ENCODE data around the gene RAB30. TPM values are rescaled to one million over a fixed set of nuclear protein-coding genes. Genes with fewer than 3 reads are reported as not detected.
"Not testable (repeated sequence)": the region's sequence is repeated elsewhere in the genome, so short reads cannot be mapped to it uniquely, and the experiment has no call there.

The RAB30 gene
- total RNA-seq, 4 donors from 2014 or later, result 14.1 to 38.1 (median 24.4) TPM

- Histone ChIP-seq H3K4me1 (peaks cover 22% of the 10 kb centered on the region), H3K27me3 (no peaks in the 10 kb centered on the region), H3K9me3 (no peaks in the 10 kb centered on the region), H3K36me3 (no peaks in the 10 kb centered on the region), H3K4me3 (no peak overlapping the region), H3K27ac (no peak overlapping the region)
- no peak for DNase-seq (ENCODE audit: low spot score in 2 of 2)
- 79% methylated on average over 2 of the region's 2 CpGs for WGBS
- TF ChIP-seq POLR2AphosphoS5 (IDR thresholded peaks at IDR 0.05) (no peak), EP300 (IDR thresholded peaks at IDR 0.05) (no peak), CTCF (IDR thresholded peaks at IDR 0.05) (no peak), POLR2A (IDR thresholded peaks at IDR 0.05) (no peak)
Measured at GRCh38 chr11:83009999-83010398, 61.7 kb downstream of the RAB30 start.

GRCh38 chr11:83009136-83009535 lies 62.6 kb downstream of the RAB30 start:
- not testable (repeated sequence) for H3K27ac ChIP-seq; H3K27me3 ChIP-seq; DNase-seq (ENCODE audit: low spot score in 2 of 2); H3K9me3 ChIP-seq; H3K4me3 ChIP-seq; H3K36me3 ChIP-seq
- peaks cover 22% of the 10 kb centered on the region for H3K4me1 ChIP-seq
- 95% methylated on average over 10 of the region's 10 CpGs for WGBS

GRCh38 chr11:83008581-83008923 lies 63.1 kb downstream of the RAB30 start:
- no peaks in the 10 kb centered on the region for H3K36me3 ChIP-seq
- TF ChIP-seq CTCF (IDR thresholded peaks at IDR 0.05) (no peak), EP300 (IDR thresholded peaks at IDR 0.05) (no peak), POLR2AphosphoS5 (IDR thresholded peaks at IDR 0.05) (no peak), POLR2A (IDR thresholded peaks at IDR 0.05) (no peak)
- 90% methylated on average over 2 of the region's 2 CpGs for WGBS
- H3K27ac ChIP-seq, result no peak overlapping the region
- peaks cover 22% of the 10 kb centered on the region for H3K4me1 ChIP-seq
- DNase-seq (ENCODE audit: low spot score in 2 of 2), result no peak
- H3K9me3 ChIP-seq, result no peaks in the 10 kb centered on the region
- H3K27me3 ChIP-seq, result no peaks in the 10 kb centered on the region
- H3K4me3 ChIP-seq, result no peak overlapping the region

- no peaks in the 10 kb centered on the region for H3K9me3 ChIP-seq
- 26% methylated on average over 6 of the region's 6 CpGs for WGBS
- peaks cover 22% of the 10 kb centered on the region for H3K4me1 ChIP-seq
- H3K4me3 ChIP-seq, result no peak overlapping the region
- H3K27ac ChIP-seq, result no peak overlapping the region
- no peaks in the 10 kb centered on the region for H3K27me3 ChIP-seq
- no peaks in the 10 kb centered on the region for H3K36me3 ChIP-seq
- no peak for TF ChIP-seq POLR2A (IDR thresholded peaks at IDR 0.05)
- TF ChIP-seq POLR2AphosphoS5 (IDR thresholded peaks at IDR 0.05), result no peak
- no peak for TF ChIP-seq CTCF (IDR thresholded peaks at IDR 0.05)
- TF ChIP-seq EP300 (IDR thresholded peaks at IDR 0.05), result no peak
- DNase-seq (ENCODE audit: low spot score in 2 of 2), result no peak
Measured at GRCh38 chr11:83007909-83008580, 63.7 kb downstream of the RAB30 start.

GRCh38 chr11:83007477-83007876 lies 64.2 kb downstream of the RAB30 start:
- Histone ChIP-seq H3K27ac (no peak overlapping the region), H3K27me3 (no peaks in the 10 kb centered on the region), H3K4me3 (no peak overlapping the region), H3K9me3 (no peaks in the 10 kb centered on the region), H3K4me1 (peaks cover 22% of the 10 kb centered on the region), H3K36me3 (no peaks in the 10 kb centered on the region)
- DNase-seq (ENCODE audit: low spot score in 2 of 2), result no peak
- WGBS, result 76% methylated on average over 5 of the region's 5 CpGs
- no peak for TF ChIP-seq EP300 (IDR thresholded peaks at IDR 0.05)
- TF ChIP-seq POLR2AphosphoS5 (IDR thresholded peaks at IDR 0.05), result no peak
- no peak for TF ChIP-seq POLR2A (IDR thresholded peaks at IDR 0.05)
- TF ChIP-seq CTCF (IDR thresholded peaks at IDR 0.05), result no peak

GRCh38 chr11:83006877-83007330 lies 64.8 kb downstream of the RAB30 start:
- 61% methylated on average over 1 of the region's 1 CpG for WGBS
- Histone ChIP-seq H3K36me3 (no peaks in the 10 kb centered on the region), H3K4me3 (no peak overlapping the region), H3K9me3 (no peaks in the 10 kb centered on the region), H3K4me1 (peaks cover 27% of the 10 kb centered on the region), H3K27me3 (no peaks in the 10 kb centered on the region), H3K27ac (no peak overlapping the region)
- DNase-seq (ENCODE audit: low spot score in 2 of 2), result no peak
- TF ChIP-seq EP300 (IDR thresholded peaks at IDR 0.05), result no peak
- no peak for TF ChIP-seq CTCF (IDR thresholded peaks at IDR 0.05)
- no peak for TF ChIP-seq POLR2A (IDR thresholded peaks at IDR 0.05)
- no peak for TF ChIP-seq POLR2AphosphoS5 (IDR thresholded peaks at IDR 0.05)

Data from suprapubic skin (tissue), 4 donors.